Urinary bladder (tissue), 4 donors: ENCODE data around the gene SPRR1A. TPM values are rescaled to one million over a fixed set of nuclear protein-coding genes. Genes with fewer than 3 reads are reported as not detected.

Experiments
- DNase-seq: peaks from one replicate; pipeline ENCODE4 v3.0.0-alpha.2; 2015; ENCODE audit errors: extremely low spot score
- H3K27ac ChIP-seq: one replicate; pipeline ENCODE4 v1.5.1; 2013; ENCODE audit warnings: low read depth, mild to moderate bottlenecking, moderate library complexity
- H3K36me3 ChIP-seq: one replicate; pipeline ENCODE4 v1.6.1; 2013; ENCODE audit warnings: mild to moderate bottlenecking, moderate library complexity; ENCODE audit not compliant: insufficient read depth
- H3K4me1 ChIP-seq: one replicate; pipeline ENCODE4 v1.6.1; 2013; ENCODE audit warnings: mild to moderate bottlenecking, moderate library complexity; ENCODE audit not compliant: insufficient read depth
- H3K4me3 ChIP-seq: one replicate; pipeline ENCODE4 v1.5.1; 2013; ENCODE audit warnings: low read depth, low read length
- WGBS: extraction: QIAGEN DNeasy Blood & Tissue Kit; methylation state at CpG from one replicate; pipeline ENCODE4 v1.1.7; 2013; 5-methylcytosine and 5-hydroxymethylcytosine counted together
- polyA plus RNA-seq: library from polyadenylated mRNA; stranded (reverse); fragments of 200-250 nt; gene quantifications from one replicate; pipeline ENCODE4 v1.2.3, GENCODE V29; 2013
- total RNA-seq: library from RNA; depleted of rRNA; stranded (reverse); fragments of >200 nt; gene quantifications from one replicate; pipeline ENCODE4 v1.2.3, GENCODE V29; 2014
- donor health status: healthy with polysubstance abuse.
- donor health status: healthy.

SPRR1A gene
- total and polyA plus RNA-seq, 2 donors = not detected

DNA sequence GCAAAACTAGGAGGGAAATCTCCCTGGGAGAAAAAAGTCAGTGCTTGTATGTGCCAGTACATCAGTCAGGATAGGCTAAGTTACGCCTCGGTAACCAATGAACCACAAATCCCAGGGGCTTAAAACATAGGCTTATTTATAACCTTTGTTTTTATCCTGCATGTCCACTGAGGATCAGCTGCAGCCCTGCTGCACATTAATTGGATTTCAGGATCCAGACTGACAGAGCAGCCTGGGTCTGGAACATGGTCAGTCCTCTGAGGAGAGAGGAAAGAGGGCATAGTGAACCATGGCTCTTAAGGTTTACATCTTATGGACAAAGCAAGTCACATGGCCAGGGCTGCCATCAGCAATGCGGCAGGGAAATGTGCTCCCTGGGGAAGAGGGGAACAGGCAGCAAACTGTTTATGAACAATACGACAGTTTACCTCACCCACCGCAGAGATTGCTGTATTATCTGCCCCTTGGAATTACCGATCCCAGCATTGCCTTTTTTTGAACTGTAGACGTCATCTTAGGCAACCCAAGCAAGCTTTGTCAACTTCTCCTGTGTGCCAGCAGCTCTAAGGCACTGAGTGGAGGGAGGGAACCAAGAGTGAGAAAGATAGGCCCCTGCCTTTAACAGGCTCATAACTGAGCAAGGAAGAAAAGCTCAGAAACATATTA is 22.5 kb upstream of the SPRR1A start:
- H3K27ac ChIP-seq = no peak overlapping the region
- 67% methylated on average over 7 of the region's 7 CpGs for WGBS
- H3K36me3 ChIP-seq = no peaks in the 10 kb centered on the region
- no peak overlapping the region for H3K4me3 ChIP-seq
- no peak for DNase-seq
- no peaks in the 10 kb centered on the region for H3K4me1 ChIP-seq

DNA sequence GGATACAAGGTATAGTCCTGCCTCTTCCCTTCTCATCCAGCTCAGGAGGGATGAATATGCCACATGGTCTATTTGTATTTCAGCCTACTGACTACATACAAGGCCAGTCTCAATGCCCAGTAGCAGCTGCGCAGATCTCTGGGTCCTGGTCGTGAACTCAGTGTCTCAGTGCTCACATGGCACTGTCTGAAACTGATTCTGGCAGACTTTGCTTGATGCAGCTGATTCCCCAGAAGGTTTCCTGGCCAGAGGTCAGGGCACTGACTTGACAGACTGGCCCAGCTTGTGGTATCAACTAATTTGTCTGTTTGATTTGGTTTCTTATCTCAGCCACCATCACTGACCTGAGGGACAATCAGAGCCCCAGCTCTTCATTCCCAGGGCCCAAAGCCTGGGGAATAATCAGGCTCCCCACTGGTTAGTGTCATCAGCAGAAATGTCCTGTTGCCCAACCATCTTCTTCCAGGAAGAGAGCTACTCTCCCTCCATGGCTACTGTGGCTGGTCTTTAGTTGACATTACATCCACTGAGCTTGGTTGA is 20.9 kb upstream of the SPRR1A start:
- 75% methylated on average over 2 of the region's 2 CpGs for WGBS
- Histone ChIP-seq H3K36me3 (no peaks in the 10 kb centered on the region), H3K4me3 (no peak overlapping the region), H3K27ac (no peak overlapping the region), H3K4me1 (no peaks in the 10 kb centered on the region)
- no peak for DNase-seq

DNA sequence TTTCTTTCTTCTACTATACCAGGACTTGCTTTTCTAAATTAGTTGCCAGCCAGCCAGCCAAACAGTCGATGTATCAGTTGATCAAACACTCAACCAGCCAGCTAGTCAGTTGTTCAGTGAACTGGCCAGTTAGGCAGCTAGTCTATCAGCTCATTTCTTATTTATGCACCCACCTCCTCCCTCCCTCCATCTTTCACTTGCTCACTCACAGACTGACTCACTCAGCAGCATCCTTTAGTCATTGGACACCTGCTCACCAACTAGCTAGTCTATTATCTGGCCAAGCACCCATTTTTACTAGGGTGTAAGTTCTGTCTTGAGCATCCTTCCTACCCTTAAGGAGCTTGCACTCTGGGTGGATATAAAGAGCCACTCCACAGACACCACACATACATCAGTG is 19.3 kb upstream of the SPRR1A start:
- WGBS = 69% methylated on average over 1 of the region's 1 CpG
- Histone ChIP-seq H3K36me3 (no peaks in the 10 kb centered on the region), H3K4me3 (no peak overlapping the region), H3K27ac (no peak overlapping the region), H3K4me1 (no peaks in the 10 kb centered on the region)
- no peak for DNase-seq

DNA sequence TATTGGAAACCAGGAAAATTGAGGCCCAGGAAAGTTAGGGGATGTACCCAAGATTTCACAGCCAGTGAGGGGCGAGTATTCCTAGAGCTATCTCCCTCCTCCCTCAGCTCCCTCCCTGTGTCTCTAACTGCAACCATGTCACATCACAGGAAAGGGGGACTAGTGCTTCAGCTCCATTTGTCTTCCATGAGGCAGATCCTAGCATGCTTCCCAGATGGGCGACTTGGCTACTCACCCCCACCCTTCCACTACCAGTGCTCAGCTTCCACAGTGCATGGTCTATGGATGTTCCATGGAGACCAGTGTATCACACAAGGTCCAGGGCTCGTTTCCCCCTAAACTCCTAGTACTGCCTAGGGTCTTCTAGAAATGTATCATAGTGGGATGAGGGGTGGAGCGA is 18.0 kb upstream of the SPRR1A start:
- no peaks in the 10 kb centered on the region for H3K36me3 ChIP-seq
- H3K27ac ChIP-seq = no peak overlapping the region
- 82% methylated on average over 4 of the region's 4 CpGs for WGBS
- DNase-seq = no peak
- H3K4me1 ChIP-seq = no peaks in the 10 kb centered on the region
- no peak overlapping the region for H3K4me3 ChIP-seq

DNA sequence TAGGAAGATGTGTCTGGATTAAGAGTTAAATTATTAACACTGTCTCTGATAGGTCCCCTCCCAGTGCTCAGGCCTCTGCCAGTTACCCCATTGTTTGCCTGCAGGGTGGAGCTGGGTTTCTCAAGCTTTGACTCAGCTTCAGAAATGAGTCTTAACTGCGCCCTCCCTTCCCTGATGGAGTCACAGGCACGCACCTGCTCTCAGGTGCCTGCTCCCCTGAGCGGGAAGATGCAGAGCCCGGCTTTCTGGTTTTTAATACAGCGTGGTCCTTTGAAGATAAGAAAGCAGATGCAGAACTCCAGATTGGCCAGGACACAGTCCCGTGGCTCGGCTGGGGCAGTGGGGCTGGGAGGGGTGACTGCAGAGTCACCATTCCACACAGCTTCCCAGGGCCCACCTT is 16.7 kb upstream of the SPRR1A start:
- H3K4me1 ChIP-seq = no peaks in the 10 kb centered on the region
- H3K27ac ChIP-seq = no peak overlapping the region
- WGBS = 53% methylated on average over 7 of the region's 7 CpGs
- H3K4me3 ChIP-seq = no peak overlapping the region
- no peaks in the 10 kb centered on the region for H3K36me3 ChIP-seq
- no peak for DNase-seq

DNA sequence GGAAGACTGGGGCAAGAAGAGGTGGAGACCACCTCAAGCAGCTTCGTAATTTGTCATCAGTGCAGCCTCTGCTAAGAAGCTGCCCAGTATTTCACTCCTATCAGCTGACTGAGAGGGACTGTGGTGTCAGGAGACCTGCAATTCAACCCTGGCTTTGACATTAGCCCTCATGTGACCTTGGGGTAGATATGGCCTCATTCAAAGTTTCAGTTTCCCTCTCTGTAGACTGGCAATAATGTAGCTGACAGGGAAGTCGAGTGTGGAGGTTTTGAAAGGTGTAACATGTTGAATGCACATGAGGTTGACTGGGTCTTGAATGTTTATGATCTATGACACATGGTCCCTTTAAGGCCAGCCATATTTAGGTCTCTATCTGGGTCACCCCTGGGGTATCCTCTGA is 15.6 kb upstream of the SPRR1A start:
- Histone ChIP-seq H3K4me1 (no peaks in the 10 kb centered on the region), H3K36me3 (no peaks in the 10 kb centered on the region), H3K4me3 (no peak overlapping the region), H3K27ac (no peak overlapping the region)
- 57% methylated on average over 2 of the region's 2 CpGs for WGBS
- DNase-seq = no peak

DNA sequence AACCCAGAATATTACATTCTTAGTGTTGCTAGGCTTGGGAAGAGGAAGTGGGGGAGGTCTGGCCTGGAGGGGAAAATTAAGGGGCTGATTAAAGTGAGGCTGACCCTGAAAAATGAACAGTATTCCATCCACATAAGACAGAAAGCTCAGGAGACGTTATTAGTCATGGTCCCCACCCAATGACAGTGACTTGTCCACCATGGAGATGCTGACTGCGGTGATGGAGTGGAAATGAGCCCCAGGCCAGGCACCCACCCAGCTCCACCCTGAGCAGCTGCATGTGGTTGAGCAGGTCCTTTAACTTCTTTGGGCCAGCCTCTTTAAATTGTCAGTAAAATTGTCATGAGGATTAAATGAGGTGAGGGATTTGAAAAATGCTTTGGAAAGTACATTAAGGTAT is 14.8 kb upstream of the SPRR1A start:
- DNase-seq = no peak
- 80% methylated on average over 2 of the region's 2 CpGs for WGBS

DNA sequence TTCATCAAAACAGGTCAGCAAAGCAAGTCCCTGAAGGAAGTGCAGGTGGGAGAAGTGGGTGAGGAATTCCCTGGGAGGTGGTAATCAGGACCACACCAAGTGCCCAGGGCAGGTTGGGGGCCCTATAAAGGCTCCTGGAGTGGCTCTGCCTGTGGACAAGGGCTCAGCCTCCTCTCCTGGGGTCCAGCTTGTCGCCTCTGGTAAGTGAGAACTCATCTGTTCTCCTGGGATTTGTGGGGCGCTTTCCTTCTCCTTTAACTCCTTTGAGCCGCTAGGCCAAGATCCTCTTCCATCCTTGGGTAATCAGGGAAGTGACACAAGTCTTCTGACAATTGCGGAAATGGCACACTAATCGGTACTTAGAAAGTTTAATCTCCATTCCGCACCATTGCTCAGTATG is 13.4 kb upstream of the SPRR1A start, which contains the start of gene SPRR4:
SPRR4 (plus strand) TSS at position 154 of the 400 bp plus-strand sequence. CDS start 1,243 bp downstream, outside the sequence.
- no peak for DNase-seq

More for the DNA sequence above, 14.8 kb upstream of the SPRR1A start:
- Histone ChIP-seq H3K4me3 (no peak overlapping the region), H3K4me1 (no peaks in the 10 kb centered on the region), H3K36me3 (no peaks in the 10 kb centered on the region), H3K27ac (no peak overlapping the region)

DNA sequence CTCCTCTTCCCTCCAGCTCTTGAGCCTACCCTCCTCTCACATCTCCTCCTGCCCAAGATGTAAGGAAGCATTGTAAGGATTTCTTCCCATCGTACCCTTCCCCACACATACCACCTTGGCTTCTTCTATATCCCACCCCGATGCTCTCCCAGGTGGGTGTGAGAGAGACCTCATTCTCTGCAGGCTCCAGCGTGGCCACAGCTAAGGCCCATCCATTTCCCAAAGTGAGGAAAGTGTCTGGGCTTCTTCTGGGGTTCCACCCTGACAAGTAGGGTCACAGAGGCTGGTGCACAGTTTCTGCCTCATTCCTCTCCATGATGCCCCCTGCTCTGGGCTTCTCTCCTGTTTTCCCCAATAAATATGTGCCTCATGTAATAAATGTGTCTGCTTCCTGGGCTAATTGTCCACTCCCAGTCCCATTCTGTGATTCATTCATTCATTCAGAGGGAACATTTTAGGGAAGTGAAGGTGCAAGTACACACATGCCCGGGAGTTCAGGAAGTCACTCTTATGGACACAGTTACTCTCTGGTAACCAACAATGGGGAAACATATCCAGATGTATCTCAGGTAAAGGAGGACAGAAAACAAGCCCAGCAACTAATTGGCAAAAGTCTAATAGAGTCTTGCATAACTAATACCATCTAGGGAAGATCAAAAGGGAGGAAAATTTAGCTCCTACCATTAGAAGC is 11.5 kb upstream of the SPRR1A start:
- H3K4me1 ChIP-seq = no peaks in the 10 kb centered on the region
- H3K27ac ChIP-seq = no peak overlapping the region
- no peaks in the 10 kb centered on the region for H3K36me3 ChIP-seq
- WGBS = 83% methylated on average over 4 of the region's 4 CpGs
- H3K4me3 ChIP-seq = no peak overlapping the region
- no peak for DNase-seq

More for the DNA sequence above, 13.4 kb upstream of the SPRR1A start, which contains the start of gene SPRR4:
- no peak within 1 kb of the TSS for H3K4me3 ChIP-seq
- H3K27ac ChIP-seq = no peak within 1 kb of the TSS
- no peaks in the 10 kb centered on the region for H3K36me3 ChIP-seq
- H3K4me1 ChIP-seq = no peaks in the 10 kb centered on the region
- WGBS = 87% methylated on average over 6 of the region's 6 CpGs

DNA sequence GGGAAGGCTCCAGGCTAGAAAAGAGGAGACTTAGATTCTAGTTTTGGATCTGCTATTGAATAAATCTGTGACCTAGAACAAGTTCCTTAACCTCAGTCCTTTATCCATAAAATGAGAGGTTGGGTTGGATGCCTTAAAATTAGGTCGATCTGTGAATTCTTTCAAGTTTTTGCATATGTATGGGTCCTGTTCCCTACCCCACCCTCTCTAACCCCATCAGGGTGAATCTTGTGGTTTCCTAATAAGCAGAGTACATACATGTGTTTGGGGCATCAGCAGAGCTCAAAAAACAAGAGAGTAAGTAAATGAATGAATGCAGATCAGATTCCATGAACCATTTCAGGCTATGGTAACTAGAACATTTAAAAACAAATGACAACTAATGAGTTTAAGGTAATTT is 7.2 kb upstream of the SPRR1A start:
- WGBS = 74% methylated on average over 1 of the region's 1 CpG
- Histone ChIP-seq H3K36me3 (no peaks in the 10 kb centered on the region), H3K27ac (no peak overlapping the region), H3K4me1 (no peaks in the 10 kb centered on the region), H3K4me3 (no peak overlapping the region)
- DNase-seq = no peak

DNA sequence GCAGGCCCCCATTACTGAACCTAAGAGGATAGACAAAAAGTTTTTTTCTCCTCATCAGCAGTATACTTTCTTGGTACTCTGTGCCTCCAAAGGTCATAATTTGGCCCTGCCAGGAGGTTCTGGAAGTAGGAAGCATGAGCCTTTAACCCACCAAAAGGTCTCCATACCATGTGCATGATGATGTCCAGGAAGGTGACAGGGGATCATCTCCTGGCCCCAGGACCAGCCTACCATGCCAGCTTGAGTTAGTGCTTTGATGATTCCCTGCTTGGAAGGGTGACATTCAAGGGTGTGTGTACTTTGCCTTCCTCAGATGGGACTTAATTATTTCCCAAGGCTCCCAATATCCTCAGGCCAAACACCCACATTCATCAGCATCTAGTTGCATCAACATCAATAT is 6.3 kb upstream of the SPRR1A start:
- Histone ChIP-seq H3K4me3 (no peak overlapping the region), H3K36me3 (no peaks in the 10 kb centered on the region)

DNA sequence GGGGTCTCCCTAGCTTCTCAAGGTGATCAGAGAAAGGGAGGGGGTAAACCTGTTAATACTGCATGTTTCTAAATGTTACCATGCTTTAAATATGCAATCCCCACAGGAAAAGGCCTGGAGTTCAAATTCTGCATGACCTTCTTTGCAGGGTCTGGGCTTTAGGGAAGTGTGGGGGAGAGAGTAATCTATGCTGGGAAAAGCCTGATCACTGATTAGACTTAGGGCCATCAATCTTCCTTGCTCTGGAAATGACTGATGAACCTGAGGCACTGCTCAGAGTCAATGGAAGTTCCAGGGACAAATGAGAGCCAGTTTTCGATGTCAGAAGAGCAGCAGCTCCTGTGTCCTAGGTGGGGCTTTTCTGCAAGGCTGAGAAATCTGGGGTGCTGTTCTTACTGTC is 3.2 kb upstream of the SPRR1A start:
- no peaks in the 10 kb centered on the region for H3K4me1 ChIP-seq
- DNase-seq = no peak
- H3K27ac ChIP-seq = no peak overlapping the region
- no peaks in the 10 kb centered on the region for H3K36me3 ChIP-seq
- H3K4me3 ChIP-seq = no peak overlapping the region
- WGBS = 85% methylated on average over 1 of the region's 1 CpG

More for the DNA sequence above, 6.3 kb upstream of the SPRR1A start:
- H3K4me1 ChIP-seq = no peaks in the 10 kb centered on the region
- no peak overlapping the region for H3K27ac ChIP-seq
- no peak for DNase-seq

DNA sequence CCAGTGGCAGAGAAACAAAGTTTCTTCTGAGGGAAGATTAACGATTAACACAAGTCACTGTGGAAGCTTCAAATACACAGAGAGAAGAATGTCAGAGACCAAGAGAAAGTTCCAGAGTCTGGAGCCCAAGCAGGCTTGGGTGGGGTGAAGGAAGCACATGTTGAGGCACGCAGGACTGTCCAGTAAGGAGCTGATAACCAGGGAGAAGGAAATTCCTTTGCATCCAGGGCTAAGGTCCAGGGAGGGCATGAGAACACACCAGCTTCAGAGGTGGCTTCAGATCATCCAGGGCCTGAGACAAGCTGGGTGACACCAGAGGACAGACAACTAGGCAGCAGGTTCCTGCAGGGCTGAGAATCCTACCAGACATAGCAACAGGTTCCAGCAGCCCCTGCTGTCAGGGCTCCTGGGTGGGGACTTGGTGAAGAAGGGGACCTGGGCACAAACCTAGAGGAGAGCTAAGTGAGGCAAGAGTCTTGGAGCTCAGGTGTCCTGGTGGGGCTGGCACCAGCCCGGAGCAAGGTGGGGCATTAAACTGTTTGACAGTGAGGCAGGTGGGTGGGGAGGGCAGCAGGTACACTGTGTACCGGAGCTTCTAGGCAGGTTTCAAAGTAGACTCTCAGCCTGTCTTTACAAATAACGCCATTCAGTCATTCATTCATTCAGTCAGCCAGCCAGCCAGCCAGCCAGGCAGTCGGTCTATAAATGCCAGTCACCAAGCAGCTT is 2.6 kb upstream of the SPRR1A start:
- no peaks in the 10 kb centered on the region for H3K36me3 ChIP-seq
- WGBS = 84% methylated on average over 6 of the region's 6 CpGs
- no peak for DNase-seq

DNA sequence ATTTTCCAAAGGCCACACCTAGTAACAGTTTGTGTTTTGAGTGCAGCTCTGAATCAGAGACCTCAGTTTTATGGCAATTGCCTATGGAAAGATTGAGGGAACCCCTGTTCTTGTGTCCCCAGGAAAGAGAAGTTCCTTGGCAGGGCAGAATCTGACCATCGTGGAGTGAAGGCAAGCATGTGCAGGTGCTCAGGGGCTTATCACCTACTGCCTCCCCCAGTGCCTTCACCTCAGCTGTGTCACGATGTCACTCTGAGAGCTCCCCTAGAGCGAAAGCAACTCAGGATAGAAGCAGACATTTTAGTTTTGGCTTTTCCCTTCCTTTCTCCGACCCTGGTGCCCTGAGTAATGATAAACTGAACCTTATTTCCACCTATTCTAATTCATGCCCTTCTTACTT is 1.8 kb upstream of the SPRR1A start:
- Histone ChIP-seq H3K4me3 (no peak overlapping the region), H3K27ac (no peak overlapping the region), H3K36me3 (no peaks in the 10 kb centered on the region), H3K4me1 (no peaks in the 10 kb centered on the region)
- 71% methylated on average over 4 of the region's 4 CpGs for WGBS
- no peak for DNase-seq

More for the DNA sequence above, 2.6 kb upstream of the SPRR1A start:
- H3K27ac ChIP-seq = no peak overlapping the region
- H3K4me1 ChIP-seq = no peaks in the 10 kb centered on the region
- H3K4me3 ChIP-seq = no peak overlapping the region
